Keratinocyte (primary cell): ENCODE results near the gene LAS1L. TPM values are rescaled to one million over a fixed set of nuclear protein-coding genes. Genes with fewer than 3 reads are reported as not detected.

ENCODE experiments used
- DNase-seq: peaks from one replicate; pipeline ENCODE4 v3.0.0-alpha.2; 2011; ENCODE audit warnings: low read depth, missing footprints, low spot score
- FAIRE-seq: peaks from 2 replicates; lab custom pipeline; 2011; peaks lifted over from hg19 to GRCh38; lab: Jason Lieb, UNC
- H2AFZ ChIP-seq: 2 replicates; pipeline ENCODE4 v1.6.0; 2012; ENCODE audit warnings: low read length, control low read depth, inconsistent platforms; ENCODE audit not compliant: control insufficient read depth
- H3K27ac ChIP-seq: 2 replicates; pipeline ENCODE4 v1.5.1; 2011; ENCODE audit warnings: low read length; ENCODE audit not compliant: control insufficient read depth, insufficient read depth
- H3K27me3 ChIP-seq: 3 replicates; pipeline ENCODE4 v1.6.0; 2011; ENCODE audit warnings: low read length; ENCODE audit not compliant: control insufficient read depth, insufficient read depth; ENCODE audit errors: extremely low read depth
- H3K36me3 ChIP-seq, 2 experiments: 2 replicates in 1 of 2; 3 replicates in 1 of 2; pipeline ENCODE4 v1.5.1; 2011; ENCODE audit warnings: low read length in 2 of 2, mild to moderate bottlenecking in 1 of 2; ENCODE audit not compliant: control insufficient read depth in 2 of 2, insufficient read depth in 2 of 2; ENCODE audit errors: extremely low read depth in 1 of 2
- H3K4me1 ChIP-seq: 3 replicates; pipeline ENCODE4 v1.5.1; 2011; ENCODE audit warnings: low read length; ENCODE audit not compliant: control insufficient read depth, insufficient read depth; ENCODE audit errors: extremely low read depth
- H3K4me2 ChIP-seq: 3 replicates; pipeline ENCODE4 v1.6.0; 2011; ENCODE audit warnings: low read depth, low read length; ENCODE audit not compliant: control insufficient read depth, insufficient read depth; ENCODE audit errors: extremely low read depth
- H3K4me3 ChIP-seq, 3 experiments: fragments of 200-600 bp in 1 of 3; sonication (generic) in 1 of 3; 2 replicates in 2 of 3; 3 replicates in 1 of 3; pipeline ENCODE4 v1.5.1; 2011 to 2016; ENCODE audit warnings: low read length in 3 of 3, mild to moderate bottlenecking in 3 of 3, control low read depth in 2 of 3, inconsistent platforms in 1 of 3, low read depth in 1 of 3, mixed read lengths in 1 of 3, mixed run types in 1 of 3, moderate library complexity in 1 of 3; ENCODE audit not compliant: control insufficient read depth in 2 of 3, insufficient read depth in 2 of 3; ENCODE audit errors: extremely low read depth in 1 of 3
- H3K79me2 ChIP-seq: 2 replicates; pipeline ENCODE4 v1.6.0; 2012; ENCODE audit warnings: low read length; ENCODE audit not compliant: control insufficient read depth, insufficient read depth
- H3K9ac ChIP-seq: 3 replicates; pipeline ENCODE4 v1.6.0; 2011; ENCODE audit warnings: low read length; ENCODE audit not compliant: control insufficient read depth, insufficient read depth; ENCODE audit errors: extremely low read depth
- H3K9me1 ChIP-seq: 3 replicates; pipeline ENCODE4 v1.6.0; 2011; ENCODE audit warnings: low read length; ENCODE audit not compliant: control insufficient read depth, insufficient read depth; ENCODE audit errors: extremely low read depth
- H3K9me3 ChIP-seq: 2 replicates; pipeline ENCODE4 v1.5.1; 2012; ENCODE audit warnings: low read depth, low read length; ENCODE audit not compliant: control insufficient read depth
- H4K20me1 ChIP-seq: 3 replicates; pipeline ENCODE4 v1.6.0; 2011; ENCODE audit warnings: low read length; ENCODE audit not compliant: control insufficient read depth, insufficient read depth; ENCODE audit errors: extremely low read depth
- CTCF ChIP-seq, 3 experiments: IDR thresholded peaks in 1 of 3; conservative IDR thresholded peaks in 1 of 3; optimal IDR thresholded peaks in 1 of 3; 2 replicates in 2 of 3; 3 replicates in 1 of 3; pipeline versions ENCODE3 to v1.5.1; 2011; ENCODE audit warnings: low read length in 3 of 3, mild to moderate bottlenecking in 3 of 3, moderate library complexity in 2 of 3, control low read depth in 1 of 3, inconsistent platforms in 1 of 3; ENCODE audit not compliant: insufficient read depth in 2 of 3; ENCODE audit errors: extremely low read depth in 1 of 3
- EZH2 ChIP-seq: IDR thresholded peaks from one replicate; pipeline ENCODE4 v1.6.1; 2012; ENCODE audit warnings: inconsistent platforms, mild to moderate bottlenecking, low read length, moderate library complexity
- dilution Hi-C: fragments of 300-500 bp; cut with MboI; formaldehyde crosslinking; loops from one replicate; pipeline ENCODE4 v1.7.0; 2020; ENCODE audit warnings: low sequenced_read_pairs; ENCODE audit not compliant: extremely low pct_ligation_motif_present
- polyA plus RNA-seq, 5 experiments: library from polyadenylated mRNA; depleted of rRNA in 3 of 5; stranded (reverse) in 3 of 5; stranded (forward) in 1 of 5; unstranded in 1 of 5; fragments of >200 nt; gene quantifications; 1 replicate in 1 of 5; 2 replicates in 3 of 5; 3 replicates in 1 of 5; pipeline versions ENCODE4 v1.2.1 to v1.2.3, GENCODE V29; 2011 to 2012; ENCODE audit warnings: missing spikeins in 2 of 5, low read depth in 1 of 5, low replicate concordance in 1 of 5

LAS1L gene
- polyA plus RNA-seq, 1 donor (not counting 4 experiments of a cell fraction or from before 2014, with no cell fraction given) = 44.8 TPM

- no peak for FAIRE-seq
- H3K79me2 ChIP-seq = no peaks in the 10 kb centered on the region
- H3K4me2 ChIP-seq = no peak overlapping the region
- H3K4me3 ChIP-seq = no peak overlapping the region
- no peaks in the 10 kb centered on the region for H4K20me1 ChIP-seq
- TF ChIP-seq EZH2 (no peak), CTCF (optimal IDR thresholded peaks at IDR 0.05 in 1 of 3, IDR thresholded peaks at IDR 0.05 in 1 of 3, conservative IDR thresholded peaks at IDR 0.05 in 1 of 3; ENCODE audit: extremely low read depth in 1 of 3, insufficient read depth in 2 of 3, low read length in 3 of 3) (no peak)
- DNase-seq = no peak
- no peak overlapping the region for H3K9ac ChIP-seq
- H3K4me1 ChIP-seq = no peaks in the 10 kb centered on the region
- H3K9me1 ChIP-seq = no peaks in the 10 kb centered on the region
- no peaks in the 10 kb centered on the region for H3K9me3 ChIP-seq
- H3K27me3 ChIP-seq = no peaks in the 10 kb centered on the region
- no peaks in the 10 kb centered on the region for H3K36me3 ChIP-seq
- dilution Hi-C loops = no loop called here
- no peak overlapping the region for H3K27ac ChIP-seq
- no peak overlapping the region for H2AFZ ChIP-seq
These were observed 41.2 kb downstream of the LAS1L start for GRCh38 chrX:65493431-65493830.

DNA sequence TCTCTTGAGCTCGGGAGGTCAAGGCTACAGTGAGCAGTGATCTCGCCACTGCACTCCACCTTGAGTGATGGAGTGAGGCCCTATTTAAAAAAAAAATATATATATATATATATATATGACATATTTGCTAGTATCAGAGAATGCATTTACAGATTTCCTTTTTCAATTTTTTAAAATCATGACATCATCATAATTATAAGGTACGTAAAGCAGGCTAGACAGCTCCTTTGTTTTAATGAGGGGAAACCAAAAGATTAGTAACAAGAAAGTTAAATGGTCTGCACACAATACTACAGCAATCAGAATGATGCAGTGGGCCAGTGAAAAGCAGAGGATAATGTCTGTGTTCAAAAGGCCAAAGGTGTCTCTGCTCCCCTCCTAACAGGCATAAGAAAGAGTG lies 43.0 kb downstream of the LAS1L start:
- no peak for TF ChIP-seq CTCF (optimal IDR thresholded peaks at IDR 0.05 in 1 of 3, IDR thresholded peaks at IDR 0.05 in 1 of 3, conservative IDR thresholded peaks at IDR 0.05 in 1 of 3; ENCODE audit: extremely low read depth in 1 of 3, insufficient read depth in 2 of 3, low read length in 3 of 3)
- no peak for TF ChIP-seq EZH2
- Histone ChIP-seq H3K27me3 (no peaks in the 10 kb centered on the region), H3K9me1 (no peaks in the 10 kb centered on the region), H2AFZ (no peak overlapping the region), H3K27ac (no peak overlapping the region), H3K79me2 (no peaks in the 10 kb centered on the region), H3K4me2 (no peak overlapping the region), H3K4me3 (no peak overlapping the region), H3K4me1 (no peaks in the 10 kb centered on the region), H3K9ac (no peak overlapping the region), H3K9me3 (no peaks in the 10 kb centered on the region), H4K20me1 (no peaks in the 10 kb centered on the region), H3K36me3 (no peaks in the 10 kb centered on the region)
- FAIRE-seq = no peak
- DNase-seq = no peak
- dilution Hi-C loops = no loop called here
